Cardiac fibroblast (primary cell): ENCODE results near the gene AGBL3.

Source experiments
- DNase-seq, 2 donors: peaks; one replicate each; pipeline versions ENCODE4 v3.0.0 to v3.0.0-alpha.2; 2010; ENCODE audit warnings: low read depth in 2 of 2
- H3K4me3 ChIP-seq, 2 donors: replicated peaks in 1 of 2; 1 replicate in 1 of 2; 2 replicates in 1 of 2; pipeline ENCODE4 v1.5.1; 2011; ENCODE audit warnings: low read depth in 2 of 2, low read length in 2 of 2, mild to moderate bottlenecking in 2 of 2, moderate library complexity in 1 of 2
- CTCF ChIP-seq: IDR thresholded peaks from one replicate; pipeline ENCODE4 v1.5.1; 2011; ENCODE audit warnings: low read depth, mild to moderate bottlenecking, low read length, inconsistent platforms

AGBL3 gene

DNA sequence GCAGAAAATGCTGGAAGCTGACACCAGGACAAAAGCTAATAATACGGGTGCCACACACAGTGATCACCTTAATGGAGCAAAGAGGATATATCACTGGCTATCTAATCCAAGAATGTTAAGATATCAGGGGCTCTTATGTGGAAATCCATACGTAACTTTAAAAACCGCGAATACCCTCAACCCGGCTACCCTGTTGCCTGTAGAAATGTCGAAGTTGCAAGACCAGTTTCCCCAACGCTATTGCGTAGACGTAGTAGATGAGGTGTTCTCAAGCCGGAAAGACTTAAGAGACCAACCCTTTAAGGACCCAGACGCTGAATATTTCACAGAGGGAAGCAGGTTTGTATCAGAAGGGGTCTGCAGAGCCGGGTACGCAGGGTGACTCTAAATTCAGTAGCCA lies 192.1 kb downstream of the AGBL3 start:
- no peak for DNase-seq
- no peak overlapping the region for H3K4me3 ChIP-seq
- TF ChIP-seq CTCF = no peak

DNA sequence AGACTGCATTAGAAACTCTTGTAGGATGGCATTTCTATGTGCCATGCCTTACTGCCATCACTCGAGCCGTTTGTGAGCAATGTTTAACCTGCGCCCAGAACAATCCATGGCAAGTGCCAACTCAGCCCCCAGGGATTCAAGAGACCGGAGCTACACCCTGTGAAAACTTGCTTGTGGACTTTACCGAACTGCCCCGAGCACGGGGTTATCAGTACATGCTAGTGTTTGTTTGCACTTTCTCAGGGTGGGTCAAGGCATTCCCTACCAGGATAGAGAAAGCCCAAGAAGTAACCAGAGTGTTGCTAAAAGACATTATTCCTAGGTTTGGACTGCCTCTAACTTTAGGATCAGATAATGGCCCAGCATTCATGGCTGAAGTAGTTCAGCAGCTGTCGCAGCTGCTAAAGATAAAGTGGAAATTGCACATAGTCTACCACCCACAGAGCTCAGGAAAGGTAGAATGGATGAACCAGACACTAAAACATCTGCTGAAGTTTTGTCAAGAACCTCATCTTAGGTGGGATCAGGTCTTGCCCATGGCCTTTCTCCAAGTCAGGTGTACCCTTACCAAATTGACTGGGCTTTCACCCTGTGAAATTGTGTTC lies 193.1 kb downstream of the AGBL3 start:
- no peak overlapping the region for H3K4me3 ChIP-seq
- no peak for TF ChIP-seq CTCF
- no peak for DNase-seq

- H3K4me3 ChIP-seq = no peak overlapping the region
- no peak for DNase-seq
- TF ChIP-seq CTCF = no peak
Observed at GRCh38 chr7:135180122-135180521, 193.8 kb downstream of the AGBL3 start.

GRCh38 chr7:135181261-135181928 lies 195.1 kb downstream of the AGBL3 start:
- TF ChIP-seq CTCF = no peak
- DNase-seq = no peak
- no peak overlapping the region for H3K4me3 ChIP-seq

- no peak for TF ChIP-seq CTCF
- no peak for DNase-seq
- no peak overlapping the region for H3K4me3 ChIP-seq
Observed at GRCh38 chr7:135181929-135182678, 195.8 kb downstream of the AGBL3 start.

- H3K4me3 ChIP-seq = no peak overlapping the region
- TF ChIP-seq CTCF = no peak
- DNase-seq = no peak
Observed at GRCh38 chr7:135183478-135183877, 197.2 kb downstream of the AGBL3 start.
